ENCODE results near the gene CNNM4. TPM values are rescaled to one million over a fixed set of nuclear protein-coding genes. Genes with fewer than 3 reads are reported as not detected.

The CNNM4 gene
- polyA plus RNA-seq, 1 of the 3 experiments (the other 2 are of a cell fraction) = 5.5 TPM

DNA sequence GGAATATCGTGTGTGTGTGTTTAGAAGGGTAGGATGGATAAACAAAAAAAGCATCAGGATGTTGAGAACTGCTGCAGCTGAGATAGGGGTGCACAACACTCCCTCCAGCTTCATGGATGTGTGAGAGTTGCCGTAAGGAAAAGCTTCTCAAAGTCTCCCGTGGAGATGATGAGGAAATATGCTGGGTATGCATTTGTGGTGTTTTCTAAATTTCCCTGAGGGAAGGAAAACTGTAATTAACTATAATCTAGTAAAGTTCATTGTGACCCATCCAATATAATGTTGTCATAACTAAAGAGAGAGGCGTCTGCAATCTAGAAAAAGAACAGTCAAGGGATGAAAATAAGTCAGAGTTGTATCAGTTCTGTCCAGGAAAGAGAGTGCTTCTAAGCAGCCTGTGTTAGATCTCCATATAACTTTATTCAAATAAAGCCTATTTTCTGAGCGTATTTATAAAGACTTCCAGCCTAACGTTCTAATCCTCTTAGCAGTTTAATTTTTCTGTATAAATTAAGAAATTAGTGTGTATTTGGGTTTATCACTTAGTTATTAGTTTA is 13.6 kb upstream of the CNNM4 start:
- Histone ChIP-seq H3K9me2 (no peaks in the 10 kb centered on the region), H3F3A (replicated peaks; ENCODE audit: insufficient read depth) (no peaks in the 10 kb centered on the region), H3K4me3 (ENCODE audit: low read depth in 2 of 2, low read length in 1 of 2) (no peak overlapping the region), H3K4me2 (no peak overlapping the region), H3K9me3 (no peaks in the 10 kb centered on the region), H3K36me3 (replicated peaks in 1 of 2; ENCODE audit: control insufficient read depth in 1 of 2, insufficient read depth in 2 of 2, low read length in 1 of 2) (no peaks in the 10 kb centered on the region), H3K27me3 (ENCODE audit: insufficient read depth) (no peaks in the 10 kb centered on the region), H3K27ac (ENCODE audit: low read depth in 2 of 2, low read length in 1 of 2) (no peak overlapping the region), H3K79me2 (ENCODE audit: insufficient read depth) (no peaks in the 10 kb centered on the region), H3K4me1 (ENCODE audit: control insufficient read depth in 1 of 2, insufficient read depth in 2 of 2, low read depth in 1 of 2, low read length in 1 of 2) (peaks cover 0 to 4% of the 10 kb centered on the region in 2 experiments; a peak in 1 of 4 replicates), H4K20me1 (ENCODE audit: insufficient read depth) (no peaks in the 10 kb centered on the region), H3K9ac (no peak overlapping the region), H2AFZ (ENCODE audit: low read depth) (no peak overlapping the region)
- TF ChIP-seq GATA2 (CRISPR knock-in tag; IDR thresholded peaks at IDR 0.05) (no peak), TEAD4 (IDR thresholded peaks at IDR 0.05; ENCODE audit: borderline replicate concordance, insufficient read depth) (no peak), JUND (IDR thresholded peaks at IDR 0.05) (no peak), GABPA (IDR thresholded peaks at IDR 0.05; ENCODE audit: low read depth) (no peak), USF2 (IDR thresholded peaks at IDR 0.05; ENCODE audit: borderline replicate concordance, low read depth, low read length) (no peak), NRF1 (IDR thresholded peaks at IDR 0.05; ENCODE audit: low read depth, low read length) (no peak), EP300 (IDR thresholded peaks at IDR 0.05; ENCODE audit: borderline replicate concordance in 1 of 2, low read depth in 1 of 2, low read length in 1 of 2) (no peak), ZBTB33 (IDR thresholded peaks at IDR 0.05; ENCODE audit: borderline replicate concordance, low read depth) (no peak), CTCF (IDR thresholded peaks at IDR 0.05) (no peak), RXRA (IDR thresholded peaks at IDR 0.05; ENCODE audit: borderline replicate concordance, low read depth) (no peak), ELF1 (IDR thresholded peaks at IDR 0.05) (no peak), POLR2AphosphoS5 (IDR thresholded peaks at IDR 0.05; ENCODE audit: low read depth, low read length) (no peak), TCF12 (IDR thresholded peaks at IDR 0.05) (no peak), EZH2phosphoT487 (IDR thresholded peaks at IDR 0.05; ENCODE audit: borderline replicate concordance, low read depth) (no peak), MEF2A (IDR thresholded peaks at IDR 0.05; ENCODE audit: borderline replicate concordance, low read depth) (no peak), SIN3A (IDR thresholded peaks at IDR 0.05; ENCODE audit: borderline replicate concordance, low read depth, low read length) (no peak)
- TF ChIP-seq, protein P1, sequence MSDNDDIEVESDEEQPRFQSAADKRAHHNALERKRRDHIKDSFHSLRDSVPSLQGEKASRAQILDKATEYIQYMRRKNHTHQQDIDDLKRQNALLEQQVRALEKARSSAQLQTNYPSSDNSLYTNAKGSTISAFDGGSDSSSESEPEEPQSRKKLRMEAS (IDR thresholded peaks at IDR 0.05; ENCODE audit: low read depth) = no peak
- TF ChIP-seq, protein P2, sequence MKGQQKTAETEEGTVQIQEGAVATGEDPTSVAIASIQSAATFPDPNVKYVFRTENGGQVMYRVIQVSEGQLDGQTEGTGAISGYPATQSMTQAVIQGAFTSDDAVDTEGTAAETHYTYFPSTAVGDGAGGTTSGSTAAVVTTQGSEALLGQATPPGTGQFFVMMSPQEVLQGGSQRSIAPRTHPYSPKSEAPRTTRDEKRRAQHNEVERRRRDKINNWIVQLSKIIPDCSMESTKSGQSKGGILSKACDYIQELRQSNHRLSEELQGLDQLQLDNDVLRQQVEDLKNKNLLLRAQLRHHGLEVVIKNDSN (IDR thresholded peaks at IDR 0.05; ENCODE audit: borderline replicate concordance, low read depth) = no peak
- POLR2A ChIA-PET = no interaction called here
- no peak for DNase-seq
- WGBS (ENCODE audit: low lambda C conversion rate) = 45% methylated on average over 6 of the region's 6 CpGs
- CTCF ChIA-PET = no interaction called here
